OCI-LY3 (cell line): Measurements from ENCODE around the gene TREM2.
"Not testable (repeated sequence)": the region's sequence is repeated elsewhere in the genome, so short reads cannot be mapped to it uniquely, and the experiment has no call there.

Experiments
- H2AFZ ChIP-seq: fragments of 200-600, 300-600 bp; shearing (Covaris generic); 2 replicates; pipeline ENCODE4 v1.6.0; 2014; ENCODE audit warnings: antibody characterized with exemption, low read depth, low read length
- H3K27ac ChIP-seq: fragments of 200-600, 300-600 bp; sonication (generic); 2 replicates; pipeline ENCODE4 v1.5.1; 2014; ENCODE audit warnings: mild to moderate bottlenecking, low read length, moderate library complexity, mixed read lengths
- H3K27me3 ChIP-seq: fragments of 200-600, 300-600 bp; sonication (generic); 2 replicates; pipeline ENCODE4 v1.6.1; 2014; ENCODE audit warnings: low read depth, low read length, mixed read lengths
- H3K36me3 ChIP-seq: fragments of 200-600, 300-600 bp; sonication (generic); replicated peaks from 2 replicates; pipeline ENCODE3; 2014; ENCODE audit warnings: low read depth, low read length, mixed read lengths
- H3K4me1 ChIP-seq: fragments of 300-600, 200-600 bp; sonication (generic); 2 replicates; pipeline ENCODE4 v1.6.1; 2014; ENCODE audit warnings: low read length, mixed read lengths
- H3K4me2 ChIP-seq: fragments of 200-600, 300-600 bp; sonication (generic); 2 replicates; pipeline ENCODE4 v1.6.1; 2014; ENCODE audit warnings: low read length, mixed read lengths
- H3K4me3 ChIP-seq: fragments of 300-600, 200-600 bp; sonication (generic); 2 replicates; pipeline ENCODE4 v1.5.1; 2014; ENCODE audit warnings: antibody characterized with exemption, mild to moderate bottlenecking, low read length, moderate library complexity
- H3K79me2 ChIP-seq: fragments of 300-600, 200-600 bp; shearing (Covaris generic); 2 replicates; pipeline ENCODE4 v1.6.1; 2014; ENCODE audit warnings: mild to moderate bottlenecking, low read length, mixed read lengths
- H3K9ac ChIP-seq: fragments of 300-600, 200-600 bp; shearing (Covaris generic); 2 replicates; pipeline ENCODE4 v1.6.0; 2014; ENCODE audit warnings: mild to moderate bottlenecking, low read length, moderate library complexity
- H3K9me3 ChIP-seq: fragments of 200-600, 300-600 bp; shearing (Covaris generic); 2 replicates; pipeline ENCODE4 v1.6.1; 2014; ENCODE audit warnings: low read length, mixed read lengths; ENCODE audit not compliant: insufficient read depth
- H4K20me1 ChIP-seq: fragments of 200-600, 300-600 bp; sonication (generic); 2 replicates; pipeline ENCODE4 v1.6.1; 2016; ENCODE audit warnings: low read length, mixed read lengths; ENCODE audit not compliant: insufficient read depth
- CTCF ChIP-seq: fragments of 200-600, 300-600 bp; sonication (generic); IDR thresholded peaks from 2 replicates; pipeline ENCODE4 v1.5.1; 2014; ENCODE audit warnings: antibody characterized with exemption, low read length, low read depth
- EZH2phosphoT487 ChIP-seq: fragments of 200-600 bp; shearing (Covaris generic); IDR thresholded peaks from 2 replicates; pipeline ENCODE4 v1.6.1; 2018; ENCODE audit warnings: antibody characterized with exemption, mixed run types, low read depth

Gene TREM2

GRCh38 chr6:41193171-41193734 is 30.3 kb upstream of the TREM2 start:
- H3K4me3 ChIP-seq = no peak overlapping the region
- no peak overlapping the region for H3K9ac ChIP-seq
- H3K9me3 ChIP-seq = 0 out of 2 replicates have a peak, but pooled peaks cover 11% of the 10 kb centered on the region
- no peaks in the 10 kb centered on the region for H3K27me3 ChIP-seq
- no peak overlapping the region for H3K27ac ChIP-seq
- peaks cover 53% of the 10 kb centered on the region for H3K36me3 ChIP-seq
- H2AFZ ChIP-seq = no peak overlapping the region
- H3K4me2 ChIP-seq = no peak overlapping the region
- TF ChIP-seq CTCF (no peak), EZH2phosphoT487 (no peak)
- H4K20me1 ChIP-seq = no peaks in the 10 kb centered on the region
- no peaks in the 10 kb centered on the region for H3K4me1 ChIP-seq
- H3K79me2 ChIP-seq = no peaks in the 10 kb centered on the region

- H3K9me3 ChIP-seq = 0 out of 2 replicates have a peak, but pooled peaks cover 11% of the 10 kb centered on the region
- no peaks in the 10 kb centered on the region for H3K27me3 ChIP-seq
- H3K36me3 ChIP-seq = peaks cover 45% of the 10 kb centered on the region
- no peak overlapping the region for H3K4me2 ChIP-seq
- H3K4me1 ChIP-seq = peaks cover 3% of the 10 kb centered on the region
- H3K9ac ChIP-seq = no peak overlapping the region
- no peak overlapping the region for H2AFZ ChIP-seq
- no peaks in the 10 kb centered on the region for H4K20me1 ChIP-seq
- H3K4me3 ChIP-seq = no peak overlapping the region
- no peak overlapping the region for H3K27ac ChIP-seq
- no peaks in the 10 kb centered on the region for H3K79me2 ChIP-seq
- TF ChIP-seq CTCF (peak; percentile 49), EZH2phosphoT487 (no peak)
Measured at GRCh38 chr6:41191569-41191968, 28.7 kb upstream of the TREM2 start.

- Histone ChIP-seq H3K79me2 (no peaks in the 10 kb centered on the region), H3K9ac (no peak overlapping the region), H3K4me3 (no peak overlapping the region), H3K4me2 (no peak overlapping the region), H2AFZ (no peak overlapping the region), H3K4me1 (peaks cover 11% of the 10 kb centered on the region), H3K27ac (no peak overlapping the region), H3K27me3 (no peaks in the 10 kb centered on the region), H4K20me1 (no peaks in the 10 kb centered on the region), H3K9me3 (0 out of 2 replicates have a peak, but pooled peaks cover 11% of the 10 kb centered on the region), H3K36me3 (peaks cover 45% of the 10 kb centered on the region)
- TF ChIP-seq EZH2phosphoT487 = no peak
- no peak for TF ChIP-seq CTCF
Measured at GRCh38 chr6:41190791-41191190, 27.9 kb upstream of the TREM2 start.

GRCh38 chr6:41189967-41190366 is 27.1 kb upstream of the TREM2 start:
- Histone ChIP-seq H3K79me2 (no peaks in the 10 kb centered on the region), H3K27me3 (no peaks in the 10 kb centered on the region), H3K9me3 (0 out of 2 replicates have a peak, but pooled peaks cover 11% of the 10 kb centered on the region), H4K20me1 (no peaks in the 10 kb centered on the region), H2AFZ (no peak overlapping the region), H3K4me2 (no peak overlapping the region), H3K27ac (no peak overlapping the region), H3K4me3 (no peak overlapping the region), H3K4me1 (peaks cover 15% of the 10 kb centered on the region), H3K36me3 (peaks cover 42% of the 10 kb centered on the region), H3K9ac (no peak overlapping the region)
- TF ChIP-seq CTCF (no peak), EZH2phosphoT487 (no peak)

- not testable (repeated sequence) for H3K9ac ChIP-seq, H3K79me2 ChIP-seq, H3K27me3 ChIP-seq, H3K4me3 ChIP-seq, H2AFZ ChIP-seq, H3K4me2 ChIP-seq, H4K20me1 ChIP-seq, H3K27ac ChIP-seq
- peaks cover 15% of the 10 kb centered on the region for H3K4me1 ChIP-seq
- H3K9me3 ChIP-seq = 0 out of 2 replicates have a peak, but pooled peaks cover 11% of the 10 kb centered on the region
- H3K36me3 ChIP-seq = peaks cover 34% of the 10 kb centered on the region
Measured at GRCh38 chr6:41189046-41189445, 26.1 kb upstream of the TREM2 start.
